ENCODE data around the gene GALR2. TPM values are rescaled to one million over a fixed set of nuclear protein-coding genes. Genes with fewer than 3 reads are reported as not detected.

The GALR2 gene
- total RNA-seq, 2 donors from 2014 or later = 9.5 to 10.6 TPM

GRCh38 chr17:76088041-76088867 is 13.7 kb downstream of the GALR2 start:
- H3K4me1 Mint-ChIP-seq (ENCODE audit: low read depth) = no peaks in the 10 kb centered on the region
- no peak for DNase-seq
- no peak for ATAC-seq (replicated peaks in 1 of 2)
- no peak overlapping the region for H3K27ac Mint-ChIP-seq
- no peaks in the 10 kb centered on the region for H3K9me3 Mint-ChIP-seq
- H3K4me3 Mint-ChIP-seq = no peak overlapping the region
- H3K36me3 Mint-ChIP-seq (ENCODE audit: insufficient read depth in 2 of 2) = peaks cover 0 to 9% of the 10 kb centered on the region in 2 donors
- no peaks in the 10 kb centered on the region for H3K27me3 Mint-ChIP-seq (ENCODE audit: low read depth)

- Mint-ChIP-seq H3K4me3 (no peak overlapping the region), H3K27me3 (ENCODE audit: low read depth) (no peaks in the 10 kb centered on the region), H3K36me3 (ENCODE audit: insufficient read depth in 2 of 2) (peaks cover 2 to 9% of the 10 kb centered on the region in 2 donors), H3K27ac (no peak overlapping the region), H3K4me1 (ENCODE audit: low read depth) (no peaks in the 10 kb centered on the region), H3K9me3 (no peaks in the 10 kb centered on the region)
- ATAC-seq (replicated peaks in 1 of 2) (no peak), DNase-seq (no peak)
Observed at GRCh38 chr17:76088868-76089576, 14.4 kb downstream of the GALR2 start.

- ATAC-seq (replicated peaks in 1 of 2) (no peak), DNase-seq (no peak)
- no peaks in the 10 kb centered on the region for H3K4me1 Mint-ChIP-seq (ENCODE audit: low read depth)
- H3K27me3 Mint-ChIP-seq (ENCODE audit: low read depth) = no peaks in the 10 kb centered on the region
- no peaks in the 10 kb centered on the region for H3K9me3 Mint-ChIP-seq
- peaks cover 2 to 9% of the 10 kb centered on the region in 2 donors for H3K36me3 Mint-ChIP-seq (ENCODE audit: insufficient read depth in 2 of 2)
- no peak overlapping the region for H3K4me3 Mint-ChIP-seq
- no peak overlapping the region for H3K27ac Mint-ChIP-seq
Observed at GRCh38 chr17:76089680-76090516, 15.3 kb downstream of the GALR2 start.

- H3K27ac Mint-ChIP-seq = no peak overlapping the region
- no peak for DNase-seq
- peaks cover 3 to 11% of the 10 kb centered on the region in 2 donors for H3K36me3 Mint-ChIP-seq (ENCODE audit: insufficient read depth in 2 of 2)
- H3K4me1 Mint-ChIP-seq (ENCODE audit: low read depth) = no peaks in the 10 kb centered on the region
- no peak for ATAC-seq (replicated peaks in 1 of 2)
- no peaks in the 10 kb centered on the region for H3K9me3 Mint-ChIP-seq
- H3K4me3 Mint-ChIP-seq = no peak overlapping the region
- no peaks in the 10 kb centered on the region for H3K27me3 Mint-ChIP-seq (ENCODE audit: low read depth)
Observed at GRCh38 chr17:76090517-76091129, 16.0 kb downstream of the GALR2 start.

DNA sequence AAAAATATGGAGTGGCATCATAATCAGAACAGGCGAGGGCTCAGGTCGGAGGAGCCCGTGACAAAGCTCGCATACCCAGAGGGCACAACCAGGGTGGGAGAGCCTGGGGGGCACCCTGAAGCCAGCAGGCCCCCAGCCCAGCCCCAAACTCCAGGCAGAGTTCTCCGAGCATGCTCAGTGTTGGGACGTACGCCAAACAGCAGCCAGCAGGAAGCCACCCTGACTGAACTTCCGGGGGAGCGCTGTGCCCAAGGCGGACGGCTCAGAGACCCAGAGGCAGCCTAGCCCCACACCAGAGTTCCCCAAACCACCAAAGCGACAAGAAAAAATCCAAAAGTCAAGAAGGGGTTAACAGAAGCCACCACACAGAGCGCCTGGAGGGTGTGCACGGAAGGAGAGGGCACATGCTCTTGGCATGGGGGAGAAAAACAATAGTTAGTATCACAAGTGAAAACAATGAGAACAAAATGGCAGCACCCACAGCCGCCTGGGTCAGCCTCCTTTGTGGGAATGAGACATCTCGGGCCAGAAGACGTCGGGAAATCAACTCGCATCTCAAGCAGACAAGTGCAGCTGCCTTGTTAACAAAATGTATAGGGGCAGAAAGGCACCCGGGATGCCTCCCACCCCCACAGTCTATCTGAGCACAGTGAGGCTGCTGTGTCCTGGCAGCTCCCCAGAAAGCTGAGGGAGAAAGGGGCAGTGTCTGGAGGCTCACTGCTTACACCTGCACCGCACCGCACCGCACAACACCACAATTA is 17.1 kb downstream of the GALR2 start:
- H3K4me1 Mint-ChIP-seq (ENCODE audit: low read depth) = no peaks in the 10 kb centered on the region
- H3K27me3 Mint-ChIP-seq (ENCODE audit: low read depth) = no peaks in the 10 kb centered on the region
- peak overlapping the region; percentile 79 for H3K27ac Mint-ChIP-seq
- DNase-seq (no peak), ATAC-seq (replicated peaks in 1 of 2) (peak; percentile 42 to 49)
- peaks cover 6 to 14% of the 10 kb centered on the region in 2 donors for H3K36me3 Mint-ChIP-seq (ENCODE audit: insufficient read depth in 2 of 2)
- peak overlapping the region; percentile 55 to 62 for H3K4me3 Mint-ChIP-seq
- H3K9me3 Mint-ChIP-seq = no peaks in the 10 kb centered on the region

DNA sequence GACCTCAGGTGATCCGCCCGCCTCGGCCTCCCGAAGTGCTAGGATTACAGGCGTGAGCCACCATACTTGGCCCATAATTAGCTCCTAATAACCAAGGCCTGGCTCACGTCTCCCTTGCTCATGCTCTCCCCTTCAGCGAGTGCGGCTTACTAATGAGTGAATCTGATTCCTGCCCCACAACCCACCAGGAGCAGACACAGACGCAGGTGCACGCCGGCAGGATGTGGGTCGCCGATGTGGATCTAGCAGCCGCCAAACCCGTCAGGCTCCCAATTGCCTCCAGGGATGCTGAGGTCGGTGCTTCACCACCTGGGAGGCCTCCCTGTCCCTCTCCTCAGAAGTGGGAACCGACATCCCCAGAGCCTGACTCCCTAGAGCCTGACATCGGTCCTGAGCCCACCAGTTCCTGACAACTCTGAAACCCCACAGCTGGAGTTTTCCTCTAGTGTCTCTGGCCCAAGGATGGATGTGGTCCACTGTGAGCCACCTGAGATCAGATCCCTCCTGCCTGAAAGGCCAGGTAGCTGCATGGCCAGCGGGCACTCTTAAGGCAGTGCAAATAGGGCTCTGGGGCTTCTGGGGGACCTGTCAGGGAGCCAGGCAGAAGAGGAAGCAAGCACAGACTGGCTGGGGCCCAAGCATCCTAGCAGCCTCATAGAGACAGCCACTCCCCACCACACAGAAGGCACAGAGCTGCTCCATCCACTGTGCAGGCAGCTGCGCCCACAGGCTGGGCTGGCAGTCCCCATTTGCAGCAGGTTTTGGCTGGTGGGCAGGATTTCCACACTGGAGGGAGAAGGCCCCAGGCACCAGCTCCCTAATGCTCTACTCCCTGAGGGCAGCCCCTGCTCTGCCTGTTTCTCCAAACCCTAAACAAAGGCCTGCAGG is 18.2 kb downstream of the GALR2 start:
- H3K9me3 Mint-ChIP-seq = no peaks in the 10 kb centered on the region
- no peak overlapping the region for H3K4me3 Mint-ChIP-seq
- ATAC-seq (replicated peaks in 1 of 2) = no peak
- peaks cover 6 to 16% of the 10 kb centered on the region in 2 donors for H3K36me3 Mint-ChIP-seq (ENCODE audit: insufficient read depth in 2 of 2)
- H3K27ac Mint-ChIP-seq = no peak overlapping the region
- no peaks in the 10 kb centered on the region for H3K27me3 Mint-ChIP-seq (ENCODE audit: low read depth)
- no peak for DNase-seq
- no peaks in the 10 kb centered on the region for H3K4me1 Mint-ChIP-seq (ENCODE audit: low read depth)

DNA sequence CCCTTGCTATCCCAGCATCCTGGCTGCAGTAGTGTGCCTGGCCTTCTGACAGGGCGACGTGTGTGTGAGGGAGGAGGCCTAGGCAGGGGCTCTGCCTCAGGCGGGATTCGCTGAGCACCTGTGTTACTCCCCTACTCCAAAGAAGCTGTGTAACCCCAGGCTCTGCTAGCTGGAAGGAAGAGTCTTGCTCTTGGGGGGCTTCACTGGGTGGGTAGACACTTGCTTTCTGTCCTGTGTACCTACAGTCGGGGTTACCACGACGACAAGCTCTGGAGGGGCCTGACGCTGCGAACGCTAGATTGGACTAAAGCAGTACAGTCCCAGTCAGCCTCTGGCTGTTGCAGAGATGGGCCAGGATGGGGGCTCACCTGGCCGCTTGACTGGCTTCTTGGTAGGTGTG is 19.5 kb downstream of the GALR2 start:
- peaks cover 6 to 16% of the 10 kb centered on the region in 2 donors for H3K36me3 Mint-ChIP-seq (ENCODE audit: insufficient read depth in 2 of 2)
- H3K27me3 Mint-ChIP-seq (ENCODE audit: low read depth) = no peaks in the 10 kb centered on the region
- no peak overlapping the region for H3K27ac Mint-ChIP-seq
- H3K4me1 Mint-ChIP-seq (ENCODE audit: low read depth) = no peaks in the 10 kb centered on the region
- H3K4me3 Mint-ChIP-seq = no peak overlapping the region
- no peak for DNase-seq
- ATAC-seq (replicated peaks in 1 of 2) = no peak
- no peaks in the 10 kb centered on the region for H3K9me3 Mint-ChIP-seq

GRCh38 chr17:76095943-76096342 is 21.4 kb downstream of the GALR2 start:
- no peaks in the 10 kb centered on the region for H3K9me3 Mint-ChIP-seq
- no peaks in the 10 kb centered on the region for H3K27me3 Mint-ChIP-seq (ENCODE audit: low read depth)
- H3K27ac Mint-ChIP-seq = no peak overlapping the region
- H3K36me3 Mint-ChIP-seq (ENCODE audit: insufficient read depth in 2 of 2) = peaks cover 8 to 23% of the 10 kb centered on the region in 2 donors
- ATAC-seq (replicated peaks in 1 of 2) = no peak
- no peak overlapping the region for H3K4me3 Mint-ChIP-seq
- no peak for DNase-seq
- no peaks in the 10 kb centered on the region for H3K4me1 Mint-ChIP-seq (ENCODE audit: low read depth)

- H3K27me3 Mint-ChIP-seq (ENCODE audit: low read depth) = no peaks in the 10 kb centered on the region
- no peak overlapping the region for H3K4me3 Mint-ChIP-seq
- H3K36me3 Mint-ChIP-seq (ENCODE audit: insufficient read depth in 2 of 2) = peaks cover 10 to 22% of the 10 kb centered on the region in 2 donors
- DNase-seq (no peak), ATAC-seq (replicated peaks in 1 of 2) (no peak)
- peaks cover 14% of the 10 kb centered on the region for H3K4me1 Mint-ChIP-seq (ENCODE audit: low read depth)
- H3K27ac Mint-ChIP-seq = no peak overlapping the region
- no peaks in the 10 kb centered on the region for H3K9me3 Mint-ChIP-seq
Observed at GRCh38 chr17:76097716-76098295, 23.2 kb downstream of the GALR2 start.

DNA sequence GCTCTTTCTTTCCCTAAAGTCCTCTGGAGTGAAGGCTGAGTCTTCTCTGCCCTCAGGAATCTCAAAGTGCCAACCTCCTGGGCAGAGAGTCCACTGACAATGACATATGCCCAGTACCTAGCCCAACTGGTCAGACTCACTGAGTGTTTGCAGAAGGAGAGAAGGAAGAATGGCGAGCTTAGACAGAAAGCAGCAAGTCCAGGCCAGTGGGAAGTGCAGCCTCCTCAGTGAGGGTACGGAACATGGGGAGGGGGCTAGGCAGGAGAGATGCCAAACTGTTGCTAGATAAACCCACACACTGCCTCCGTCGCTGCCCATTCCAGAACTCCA is 28.3 kb downstream of the GALR2 start:
- no peaks in the 10 kb centered on the region for H3K9me3 Mint-ChIP-seq
- no peaks in the 10 kb centered on the region for H3K27me3 Mint-ChIP-seq (ENCODE audit: low read depth)

More for the DNA sequence above, 28.3 kb downstream of the GALR2 start:
- Mint-ChIP-seq H3K36me3 (ENCODE audit: insufficient read depth in 2 of 2) (peaks cover 5 to 12% of the 10 kb centered on the region in 2 donors), H3K4me3 (peak overlapping the region; percentile 88 to 89), H3K4me1 (ENCODE audit: low read depth) (peaks cover 22% of the 10 kb centered on the region), H3K27ac (peak overlapping the region; percentile 87)
- ATAC-seq (replicated peaks in 1 of 2) (no peak), DNase-seq (no peak)

All from activated T-cell treated with anti-CD3 and anti-CD28 coated beads, Interleukin-2, amount 50 U/mL, for 72 hours (primary cell).